HG03469 (cell line): ENCODE data around the gene STK32C.
"Not testable (repeated sequence)": the region's sequence is repeated elsewhere in the genome, so short reads cannot be mapped to it uniquely, and the experiment has no call there.

Experiments used
- ATAC-seq: cut with Tn5 transposase; IDR thresholded peaks from one replicate; pipeline ENCODE4 v1.9.1; 2021; ENCODE audit warnings: mild to moderate bottlenecking, moderate library complexity, moderate number of reproducible peaks; ENCODE audit not compliant: unreplicated experiment

STK32C gene

GRCh38 chr10:132307823-132308586 is at the start of gene STK32C:
STK32C (minus strand) TSS chr10:132307950; CDS start chr10:132307833, 117 bp downstream.
- peak; percentile 47 for ATAC-seq

GRCh38 chr10:132356621-132357195 is 49.0 kb upstream of the STK32C start:
- ATAC-seq, result no peak

DNA sequence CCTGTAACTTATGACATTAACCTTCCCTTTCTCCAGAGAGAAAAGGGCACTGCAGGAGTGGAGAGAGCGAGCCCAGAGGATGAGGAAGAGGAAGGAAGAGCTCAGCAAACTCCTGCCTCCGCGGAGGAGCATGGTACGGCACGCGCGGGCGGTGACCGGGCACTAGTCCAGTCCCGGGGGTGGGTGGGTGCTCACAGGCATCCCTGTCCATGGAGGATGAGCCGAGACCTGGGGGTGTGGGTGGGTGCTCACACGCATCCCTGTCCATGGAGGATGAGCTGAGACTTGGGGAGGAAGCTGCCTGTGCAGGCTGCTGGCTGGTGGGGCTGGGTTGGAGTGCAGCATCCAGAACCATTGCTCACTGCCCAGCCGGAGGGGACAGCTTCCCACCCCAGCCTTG is 48.0 kb upstream of the STK32C start:
- no peak for ATAC-seq

- ATAC-seq, result no peak
Observed at GRCh38 chr10:132355297-132355696, 47.5 kb upstream of the STK32C start.

DNA sequence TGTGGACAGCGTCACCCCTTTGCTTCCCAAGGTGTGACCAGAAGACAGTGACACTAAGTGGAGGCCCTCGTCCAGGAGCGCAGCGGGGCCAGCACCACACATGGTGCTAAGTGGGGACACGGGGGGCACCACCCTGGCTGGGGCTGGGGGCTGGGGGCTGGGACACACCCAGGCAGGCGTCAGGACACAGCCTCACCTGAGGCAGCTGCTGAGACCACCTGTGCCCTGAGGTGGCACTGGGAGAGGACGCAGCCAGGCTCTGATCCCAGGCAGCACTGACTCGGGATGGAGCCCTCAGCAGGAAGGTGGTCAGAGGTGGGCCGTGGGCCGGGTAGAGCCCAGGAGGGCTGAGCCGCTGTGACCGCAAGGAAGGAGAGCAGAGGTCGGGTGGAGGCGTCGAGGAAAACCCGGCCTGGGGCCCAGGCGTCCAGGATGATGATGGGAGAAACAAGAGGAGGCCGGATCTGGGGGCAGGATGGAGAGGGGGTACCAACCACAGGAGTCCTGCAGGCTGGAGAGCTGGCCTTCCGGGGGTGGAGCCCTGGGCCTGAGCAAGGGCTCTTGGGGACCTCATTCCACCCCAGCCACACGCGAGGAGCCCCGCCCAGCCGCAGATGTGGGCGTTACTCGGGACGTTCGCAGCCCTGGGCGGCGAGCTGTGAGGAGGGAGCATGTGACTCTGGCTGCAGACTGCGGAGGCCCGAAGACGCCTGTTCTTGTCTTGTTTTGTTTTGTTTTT is 46.8 kb upstream of the STK32C start:
- ATAC-seq, result no peak

GRCh38 chr10:132353456-132354355 is 46.0 kb upstream of the STK32C start:
- ATAC-seq, result no peak

DNA sequence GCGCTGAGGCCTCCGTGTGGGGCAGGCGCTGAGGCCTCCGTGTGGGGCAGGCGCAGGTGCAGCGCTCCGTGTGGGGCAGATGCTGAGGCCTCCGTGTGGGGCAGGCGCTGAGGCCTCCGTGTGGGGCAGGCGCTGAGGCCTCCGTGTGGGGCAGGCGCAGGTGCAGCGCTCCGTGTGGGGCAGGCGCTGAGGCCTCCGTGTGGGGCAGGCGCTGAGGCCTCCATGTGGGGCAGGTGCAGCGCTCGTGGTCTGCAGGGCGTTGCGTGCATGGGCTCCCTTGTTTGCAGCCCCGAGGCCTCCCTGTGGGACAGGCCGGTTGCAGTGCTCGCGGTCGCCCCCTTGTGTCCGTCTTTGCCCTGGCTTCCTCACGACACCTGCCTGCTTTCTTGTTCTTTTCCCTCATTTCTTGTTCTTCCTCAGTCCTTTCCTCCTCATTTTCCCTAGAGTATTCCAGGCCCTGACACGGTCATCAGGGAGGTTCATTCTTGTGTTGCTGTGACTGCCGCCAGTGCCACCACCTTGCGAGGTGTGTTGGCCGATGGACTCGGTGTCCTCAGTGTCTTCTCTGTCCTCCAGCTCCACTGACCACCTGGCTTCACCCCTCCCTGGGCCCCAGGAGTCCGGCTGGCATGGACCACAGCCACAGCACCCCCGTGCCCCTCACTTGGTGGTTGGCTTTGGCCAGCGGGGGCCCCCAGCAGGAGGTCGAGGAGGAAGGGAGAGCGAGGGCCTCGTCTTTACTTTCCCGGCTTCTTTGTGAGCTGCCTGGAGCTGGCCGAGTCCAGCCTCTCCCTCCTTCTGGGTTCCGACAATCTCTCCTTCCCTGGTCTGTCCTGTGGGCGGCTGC is 44.9 kb upstream of the STK32C start:
- ATAC-seq, result not testable (repeated sequence)

GRCh38 chr10:132351611-132352010 is 43.9 kb upstream of the STK32C start:
- no peak for ATAC-seq

- no peak for ATAC-seq
Observed at GRCh38 chr10:132350946-132351345, 43.2 kb upstream of the STK32C start.

DNA sequence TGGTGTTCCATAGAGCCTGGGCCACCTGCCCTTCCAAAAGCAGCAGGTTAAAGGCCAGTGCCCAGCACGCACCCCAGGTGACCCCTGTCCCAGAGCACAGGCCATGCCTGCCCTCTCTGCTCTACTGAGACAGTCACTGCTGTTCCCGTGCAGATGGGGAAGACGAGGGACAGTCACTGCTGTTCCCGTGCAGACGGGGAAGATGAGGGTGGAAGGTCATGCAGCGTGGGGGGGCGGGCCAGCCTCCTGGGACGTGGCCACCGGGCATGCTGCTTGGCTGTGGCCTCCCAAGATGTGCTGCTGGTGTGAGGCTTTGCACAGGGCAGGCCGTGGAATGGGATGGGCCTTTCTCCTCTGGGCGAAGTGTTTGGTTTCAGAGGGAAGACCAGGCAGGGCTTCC is 42.6 kb upstream of the STK32C start:
- no peak for ATAC-seq

- ATAC-seq, result no peak
Observed at GRCh38 chr10:132349766-132350165, 42.0 kb upstream of the STK32C start.

- ATAC-seq, result no peak
Observed at GRCh38 chr10:132347931-132348267, 40.1 kb upstream of the STK32C start.

GRCh38 chr10:132347211-132347930 is 39.6 kb upstream of the STK32C start:
- no peak for ATAC-seq

DNA sequence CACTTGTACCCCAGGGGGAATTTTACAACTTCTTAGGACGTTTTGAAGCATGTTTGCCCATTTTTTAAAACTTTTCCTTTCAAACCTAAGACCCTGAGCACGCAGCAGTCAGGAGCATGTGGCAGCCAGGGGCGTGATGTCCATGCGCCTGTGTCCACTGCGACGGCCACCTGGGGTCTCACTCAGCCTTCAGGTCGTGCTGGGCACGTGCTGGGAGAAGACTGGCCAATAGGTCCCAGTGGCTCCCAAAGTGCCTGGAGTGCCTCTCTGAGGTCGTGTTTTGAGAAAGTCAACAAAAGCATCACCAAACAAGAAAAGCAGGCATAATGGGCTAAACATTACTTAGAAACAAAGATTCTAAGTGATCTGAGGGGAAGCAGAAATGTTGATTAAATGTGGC is 39.1 kb upstream of the STK32C start:
- no peak for ATAC-seq

DNA sequence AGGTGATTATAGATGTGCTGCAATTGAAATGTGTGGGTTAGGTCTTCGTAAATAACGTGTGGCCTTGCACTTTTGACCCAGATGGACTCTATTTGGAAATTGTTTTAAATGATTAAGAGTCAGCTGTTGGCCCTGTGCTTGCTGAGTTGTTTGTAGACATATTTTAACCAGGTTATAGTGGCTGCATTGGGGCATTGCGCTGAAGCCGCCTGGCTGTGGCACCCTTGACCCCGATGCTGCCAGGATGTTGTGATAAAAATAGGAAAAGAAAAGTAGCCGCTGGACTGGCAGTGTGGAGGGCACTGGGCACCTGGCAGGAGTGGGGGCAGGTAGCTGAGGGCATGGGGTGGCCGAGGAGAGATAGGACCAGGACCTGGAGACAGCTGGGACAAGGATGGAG is 37.6 kb upstream of the STK32C start:
- ATAC-seq, result no peak

DNA sequence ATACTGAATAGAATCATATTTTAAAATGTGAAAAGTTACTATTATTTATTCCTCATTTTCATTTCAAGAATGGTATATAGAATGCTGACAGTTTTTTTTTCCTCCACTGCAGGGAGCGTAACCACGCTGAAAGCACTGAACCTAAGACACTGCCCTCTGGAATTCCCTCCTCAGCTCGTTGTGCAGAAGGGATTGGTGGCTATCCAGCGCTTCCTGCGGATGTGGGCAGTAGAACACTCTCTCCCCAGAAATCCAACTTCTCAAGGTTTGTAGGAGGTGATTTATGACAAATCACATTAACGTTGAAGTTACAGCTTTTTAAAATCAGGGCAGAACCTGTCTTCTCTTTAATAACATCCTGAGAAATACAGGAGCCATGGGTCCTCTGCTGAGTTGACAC is 36.6 kb upstream of the STK32C start:
- no peak for ATAC-seq

GRCh38 chr10:132342553-132342952 is 34.8 kb upstream of the STK32C start:
- no peak for ATAC-seq

DNA sequence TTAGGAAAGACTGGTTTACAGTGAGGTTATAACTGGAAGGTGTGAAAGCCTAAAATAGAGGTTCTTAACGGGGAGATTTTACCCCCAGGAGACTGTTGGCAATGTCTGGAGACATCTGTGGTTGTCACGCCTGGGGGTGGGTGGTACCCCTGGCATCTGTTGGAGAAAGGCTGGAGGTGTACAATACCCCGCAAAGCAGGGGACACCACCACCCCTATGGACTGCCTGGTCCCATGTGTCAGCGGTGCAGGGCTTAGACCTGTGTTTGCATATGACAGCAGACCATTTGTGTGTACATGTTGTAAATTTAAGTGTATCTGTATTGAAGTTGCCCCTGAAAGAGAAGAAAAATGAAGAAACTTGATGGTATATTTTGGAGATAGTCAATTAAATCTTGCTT is 34.0 kb upstream of the STK32C start:
- no peak for ATAC-seq

DNA sequence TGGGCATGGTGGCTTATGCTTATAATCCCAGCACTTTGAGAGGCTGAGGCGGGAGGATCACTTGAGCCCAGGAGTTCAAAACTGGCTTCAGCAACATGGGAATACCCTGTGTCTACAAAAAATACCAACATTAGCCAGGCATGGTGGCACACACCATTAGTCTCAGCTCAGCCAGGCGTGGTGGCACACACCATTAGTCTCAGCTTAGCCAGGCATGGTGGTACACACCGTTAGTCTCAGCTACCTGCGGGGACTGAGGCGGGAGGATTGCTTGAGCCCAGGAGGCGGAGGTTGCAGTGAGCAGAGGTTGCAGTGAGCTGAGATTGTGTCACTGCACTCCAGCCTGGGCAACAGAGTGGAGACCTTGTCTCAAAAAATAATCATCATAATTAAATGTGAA is 33.3 kb upstream of the STK32C start:
- ATAC-seq, result no peak

GRCh38 chr10:132339276-132339675 is 31.5 kb upstream of the STK32C start:
- no peak for ATAC-seq
